Activated T-cell treated with anti-CD3 and anti-CD28 coated beads for 48 hours (primary cell): ENCODE measurements around the gene RPS6KL1.
A peak's percentile ranks its signal among the peaks of the same experiment; 100 is the strongest.

ENCODE experiments used
- DNase-seq: peaks from one replicate; pipeline ENCODE4 v3.0.0-alpha.2; 2020; ENCODE audit warnings: low read depth

RPS6KL1 gene

DNA sequence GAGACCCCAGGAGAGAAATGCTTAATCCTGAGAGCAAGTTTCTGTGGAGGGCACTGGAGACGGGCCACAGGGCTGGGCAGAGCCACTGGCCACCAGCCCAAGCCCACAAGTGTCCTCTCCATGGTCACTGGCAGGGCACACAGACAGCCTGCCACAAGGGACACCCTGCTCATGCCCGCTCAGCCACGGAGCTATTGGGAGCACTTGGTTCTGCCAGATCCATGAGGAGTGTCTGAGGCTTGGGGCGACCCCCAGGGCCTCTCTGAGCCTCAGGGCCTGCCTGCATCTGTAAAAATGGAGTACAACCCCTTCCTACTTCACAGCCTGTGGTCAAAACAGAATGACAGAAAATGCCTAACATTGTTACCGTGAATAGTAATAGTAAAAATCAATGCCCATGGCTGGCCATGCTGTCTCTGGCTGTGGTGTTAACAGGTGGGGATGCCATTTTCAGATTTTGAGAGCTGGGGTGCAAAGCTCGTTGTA is 29.2 kb upstream of the RPS6KL1 start:
- DNase-seq, result no peak

DNA sequence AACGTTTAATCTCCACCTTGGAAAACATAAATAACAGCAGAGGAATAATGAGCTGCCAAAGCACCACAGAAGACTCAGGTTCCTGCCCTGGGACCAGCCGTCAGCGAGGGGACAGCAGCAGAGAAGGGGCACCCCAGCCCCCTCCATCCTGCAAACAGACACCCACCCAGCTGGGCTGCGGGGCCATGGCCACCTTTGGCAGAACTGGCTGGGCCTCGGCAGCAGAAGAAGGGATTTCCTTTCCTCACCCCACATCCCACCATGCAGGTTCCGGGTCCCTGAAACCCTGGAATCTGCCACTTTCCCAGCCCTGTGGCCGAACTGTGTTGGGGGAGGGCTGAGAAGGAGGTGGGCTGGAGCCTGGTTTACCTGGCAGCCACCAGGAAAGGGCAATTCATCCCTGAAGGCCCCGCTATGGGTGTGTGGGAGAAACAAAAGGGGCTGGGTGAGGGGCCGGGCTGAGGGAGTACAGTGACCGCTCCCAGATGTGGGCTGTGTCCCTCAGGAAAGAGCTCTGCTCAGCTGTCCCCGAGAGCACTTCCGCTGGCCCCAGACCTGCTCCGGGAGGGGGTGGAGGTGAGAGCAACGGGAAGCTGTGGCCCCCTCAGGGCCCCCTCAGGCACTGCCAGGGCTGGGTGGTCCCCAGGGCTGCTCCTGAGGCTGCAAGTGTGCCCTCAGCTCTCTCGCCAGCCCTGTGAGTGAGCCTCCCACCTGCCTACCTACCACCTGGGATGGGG is 28.6 kb upstream of the RPS6KL1 start:
- DNase-seq, result no peak

DNA sequence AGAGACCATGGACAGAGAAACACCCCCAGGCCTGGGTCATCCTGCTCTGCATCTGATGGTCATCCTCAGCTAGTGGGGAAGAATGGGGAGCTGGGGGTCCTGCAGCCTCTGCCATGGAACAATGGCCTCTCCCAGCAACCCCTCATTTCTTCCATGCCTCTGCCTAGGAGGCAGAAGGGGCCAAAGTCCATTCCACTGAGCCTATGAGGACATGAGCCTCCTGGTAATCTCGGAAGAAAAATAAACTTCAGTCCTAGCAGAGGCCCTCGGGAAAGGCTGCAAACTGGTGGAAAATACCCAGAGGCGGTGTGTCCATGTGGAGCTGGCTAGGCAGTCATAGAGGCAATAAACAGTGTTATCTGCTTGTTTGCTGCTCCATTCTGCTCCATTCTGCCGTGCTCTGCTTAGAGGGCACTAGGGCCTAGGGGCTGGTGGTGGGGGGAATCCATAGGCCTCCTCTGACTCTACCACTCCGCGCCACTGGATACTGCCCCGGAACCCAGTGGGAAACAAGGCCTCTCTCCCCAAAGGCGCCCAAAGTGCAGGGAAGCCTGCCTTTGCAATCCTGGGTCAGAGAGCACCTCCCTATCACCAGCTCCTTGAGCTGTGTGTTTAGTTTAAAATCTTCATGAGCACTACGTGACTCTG is 27.9 kb upstream of the RPS6KL1 start:
- no peak for DNase-seq

DNA sequence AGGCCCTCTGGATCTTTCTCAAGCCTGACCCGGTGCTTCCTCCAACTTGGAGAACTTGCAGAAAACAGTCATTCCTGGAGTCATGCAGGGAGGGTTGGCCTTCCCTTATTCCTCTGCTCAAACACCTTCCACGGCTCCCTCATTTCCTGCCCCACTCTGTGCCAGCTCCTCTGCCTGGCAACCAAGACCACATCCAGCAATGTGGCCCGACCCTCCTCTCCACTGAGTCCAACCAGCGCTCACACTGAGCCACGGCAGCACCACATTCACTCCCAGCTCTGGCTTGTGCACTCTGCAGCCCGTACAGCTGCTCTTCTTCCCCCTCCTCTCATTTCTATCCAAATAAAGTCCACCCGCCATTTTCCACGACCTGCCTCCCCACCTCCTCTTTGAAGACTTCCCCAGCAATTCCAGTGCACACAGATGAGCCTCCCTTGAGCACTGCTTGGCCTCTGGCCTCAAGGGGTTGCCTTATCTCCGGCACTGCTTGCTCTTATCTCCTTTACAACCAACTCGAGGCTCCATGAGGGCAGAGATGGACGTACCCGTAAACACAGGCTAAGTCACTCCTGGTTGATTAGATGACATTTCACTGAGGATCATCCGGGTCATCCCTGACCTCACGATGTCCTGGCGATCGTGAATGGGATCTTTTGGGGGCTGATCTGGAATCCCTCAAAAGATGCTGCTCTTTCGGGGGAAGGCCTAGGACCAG is 27.0 kb upstream of the RPS6KL1 start:
- no peak for DNase-seq

DNA sequence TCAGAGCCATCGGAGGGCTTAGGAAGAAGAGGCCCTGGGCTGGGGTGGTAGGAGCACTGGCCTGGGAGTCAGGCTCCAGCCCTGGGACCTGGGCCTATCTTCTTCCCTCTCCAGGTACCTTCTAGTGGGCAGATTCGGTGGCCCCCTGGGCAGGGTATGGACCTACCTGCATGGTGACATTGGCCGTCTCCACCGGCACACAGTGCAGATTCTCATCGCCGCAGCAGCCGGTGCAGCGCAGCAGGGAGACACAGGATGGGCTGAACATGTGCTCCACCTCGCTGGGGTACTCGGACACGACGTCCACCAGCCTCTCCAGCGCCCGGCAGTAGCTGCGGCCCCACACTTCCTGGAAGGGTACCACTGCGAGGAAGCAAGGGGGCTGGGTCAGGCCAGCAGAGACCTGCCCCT is 26.1 kb upstream of the RPS6KL1 start:
- DNase-seq, result no peak

DNA sequence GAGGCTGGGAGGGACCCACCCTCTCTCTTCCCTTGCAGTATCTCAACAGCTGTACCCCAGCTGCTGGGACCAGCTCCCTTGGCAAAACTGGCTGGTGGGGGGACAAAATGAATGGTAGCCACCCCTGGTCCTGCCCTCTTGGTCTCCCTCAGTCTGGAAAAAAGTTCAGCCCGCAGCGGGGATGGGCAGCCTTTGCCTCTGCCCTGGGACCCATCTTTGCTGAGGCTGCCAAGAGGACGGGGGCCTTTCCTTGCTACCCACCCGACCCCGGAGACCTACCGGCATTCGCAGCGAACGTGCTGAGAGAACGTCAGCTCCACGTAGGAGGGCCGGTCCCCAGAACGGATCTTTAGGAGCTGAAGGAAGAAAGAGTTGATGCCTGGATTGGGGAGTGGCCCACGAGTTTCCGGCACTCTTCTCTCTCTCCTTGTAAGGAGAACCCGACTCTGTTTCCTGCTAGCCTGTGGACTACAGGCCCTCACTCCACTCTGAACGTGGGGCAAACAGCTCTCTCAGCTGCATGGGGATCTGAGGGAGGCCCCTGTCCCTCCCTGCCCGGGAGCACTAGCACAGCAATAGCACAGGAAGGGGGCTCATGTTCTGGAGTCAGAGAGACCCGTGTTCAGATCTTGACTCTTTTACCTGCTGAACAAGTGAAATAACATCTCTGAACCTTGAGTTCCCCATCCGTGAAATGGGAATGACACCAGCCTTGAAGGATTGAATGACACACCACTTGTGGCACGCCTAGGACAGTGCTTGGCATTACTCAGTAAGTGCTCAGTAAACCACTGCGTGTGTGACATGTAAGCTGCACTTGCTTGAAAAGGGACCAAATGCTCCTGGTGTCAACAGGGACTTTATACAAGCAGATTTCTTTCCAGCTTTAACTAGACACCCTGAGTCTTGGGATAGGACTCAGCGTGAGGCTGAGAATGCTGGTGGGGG is 25.4 kb upstream of the RPS6KL1 start:
- no peak for DNase-seq

DNA sequence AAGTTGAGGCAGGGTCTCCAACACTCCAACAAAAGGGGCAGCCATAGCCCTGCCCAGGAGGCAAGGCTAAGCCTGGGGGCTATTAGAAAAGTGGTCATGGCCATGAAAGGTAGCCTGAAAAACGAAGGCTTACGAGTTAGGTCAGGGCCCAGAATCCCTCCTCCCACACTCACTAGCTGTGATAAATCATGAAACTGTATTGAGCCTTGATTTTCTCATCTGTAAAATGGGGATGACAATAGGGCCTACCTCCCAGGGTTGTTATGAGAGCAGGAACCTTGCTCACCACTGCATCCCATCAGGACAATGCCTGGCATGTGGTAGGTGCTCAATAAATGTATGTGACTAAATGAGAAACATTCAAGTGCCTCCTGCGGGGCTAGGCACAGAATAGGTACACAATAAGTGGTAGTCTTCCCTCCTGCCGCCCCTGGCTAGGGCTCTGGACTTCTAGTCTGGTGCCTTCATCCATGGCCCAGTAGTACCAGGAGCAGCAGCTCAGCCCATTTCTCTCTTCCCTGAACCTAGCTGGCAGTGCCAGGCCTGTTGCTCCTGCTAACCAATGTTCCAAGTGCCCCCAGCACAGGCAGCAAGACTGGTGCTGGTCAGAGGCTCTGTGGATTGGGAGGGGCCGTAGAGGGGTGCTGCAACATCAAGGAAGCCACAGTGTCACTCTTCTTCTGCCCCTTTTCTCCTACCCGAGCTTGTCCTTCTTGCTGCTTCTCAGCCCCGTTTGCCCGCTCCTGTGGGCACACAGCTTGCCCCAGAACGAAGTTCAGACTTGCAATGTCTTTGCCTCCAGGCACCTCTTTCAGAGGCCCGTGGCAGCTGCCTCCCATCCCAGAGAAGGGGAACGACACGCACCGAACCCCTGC is 24.5 kb upstream of the RPS6KL1 start:
- DNase-seq, result no peak

DNA sequence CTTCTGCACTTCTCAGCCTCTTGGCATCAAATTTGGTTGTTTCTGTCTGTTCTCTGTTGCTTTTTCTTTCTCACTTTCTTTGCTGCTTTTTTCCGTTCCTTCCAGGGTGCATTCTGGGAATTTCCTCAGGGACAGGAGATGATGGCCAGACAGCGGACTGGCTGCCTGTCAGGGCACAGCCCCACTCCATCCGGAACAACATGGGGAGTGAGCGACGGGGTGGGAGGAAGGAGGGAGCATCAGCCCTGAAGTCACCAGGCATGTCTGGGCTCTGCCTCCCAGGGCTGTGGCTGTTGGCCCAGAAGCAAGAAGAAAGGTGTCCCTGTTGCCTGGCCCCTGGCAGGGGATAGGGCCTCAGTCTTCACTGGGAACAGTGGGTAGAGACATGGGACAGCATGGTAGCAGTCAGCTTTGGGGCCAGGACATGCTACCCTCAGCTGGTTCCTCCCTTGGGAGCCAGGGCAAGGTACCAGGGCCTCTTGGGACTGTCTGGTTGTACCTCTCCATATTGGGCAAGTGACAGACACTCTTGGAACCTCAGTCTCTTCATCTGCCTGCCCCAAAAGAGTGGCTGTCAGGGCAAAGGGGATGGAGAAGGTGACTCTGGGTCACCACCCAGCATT is 23.7 kb upstream of the RPS6KL1 start:
- DNase-seq, result no peak

DNA sequence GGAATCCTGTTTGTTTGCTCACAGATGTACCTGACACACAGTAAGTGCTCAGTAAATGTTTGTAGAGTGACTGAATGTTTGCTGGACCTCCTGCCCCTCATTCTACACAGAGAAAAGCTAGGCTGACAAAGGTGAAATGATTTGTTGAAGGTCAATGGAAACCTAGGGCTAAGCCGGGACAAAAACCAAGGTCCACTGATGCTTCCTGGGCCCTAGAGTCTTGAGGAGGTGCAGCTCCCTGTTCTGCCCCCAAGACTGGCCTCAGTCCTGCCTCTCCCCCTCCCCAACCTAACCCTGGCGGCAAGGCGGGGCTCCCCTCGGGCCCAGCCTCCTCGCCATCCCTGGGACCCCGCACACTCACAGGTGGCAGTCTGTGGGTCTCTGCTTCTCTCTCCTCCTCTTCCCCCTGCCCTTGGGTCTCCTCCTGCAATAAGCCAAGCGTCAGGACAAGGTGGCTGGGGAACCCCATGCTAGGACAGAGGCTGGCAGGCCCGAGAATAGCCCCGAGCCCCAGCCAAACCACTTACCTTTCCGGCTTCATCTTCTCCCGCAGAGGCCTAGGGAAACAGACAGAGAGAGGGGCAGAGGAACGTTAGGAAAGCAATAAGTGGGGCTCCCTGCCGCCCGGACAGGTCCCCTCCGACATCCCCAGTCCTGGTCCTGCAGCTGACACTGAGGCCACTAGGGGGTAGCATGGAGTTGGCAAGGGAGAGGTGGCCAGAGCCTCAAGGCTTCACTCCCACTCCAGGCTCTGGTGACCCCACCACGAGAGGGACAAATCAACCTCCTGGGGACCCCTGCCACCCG is 23.0 kb upstream of the RPS6KL1 start:
- DNase-seq, result peak; percentile 68

DNA sequence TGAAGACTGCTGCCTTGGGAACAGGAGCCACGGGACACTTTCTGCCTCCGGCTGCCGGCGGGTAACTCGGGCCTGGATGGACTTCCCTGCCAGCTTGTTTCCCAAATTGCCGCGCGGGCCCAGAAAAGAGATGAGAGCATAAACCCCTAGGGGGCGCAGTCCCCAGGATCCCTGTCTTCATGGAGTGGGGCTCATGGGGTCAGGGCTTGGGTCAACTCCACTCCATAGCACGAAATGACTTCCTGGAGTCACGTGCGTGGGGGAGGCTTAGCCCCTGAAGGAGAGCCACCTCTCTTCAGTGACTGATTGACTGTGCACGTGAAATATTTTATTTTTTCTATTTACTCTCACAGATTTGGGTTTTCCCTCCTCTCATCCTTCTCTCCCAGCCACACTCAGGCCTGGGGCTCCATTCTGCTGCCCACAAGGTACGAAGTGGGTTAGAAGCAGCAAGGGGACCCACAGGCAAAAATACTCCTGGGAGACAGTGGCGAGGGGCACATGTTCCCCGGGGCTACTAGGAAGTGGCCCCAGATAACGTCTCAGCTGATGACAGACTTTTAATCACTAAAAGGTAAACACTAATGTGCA is 22.3 kb upstream of the RPS6KL1 start:
- DNase-seq, result peak; percentile 39

DNA sequence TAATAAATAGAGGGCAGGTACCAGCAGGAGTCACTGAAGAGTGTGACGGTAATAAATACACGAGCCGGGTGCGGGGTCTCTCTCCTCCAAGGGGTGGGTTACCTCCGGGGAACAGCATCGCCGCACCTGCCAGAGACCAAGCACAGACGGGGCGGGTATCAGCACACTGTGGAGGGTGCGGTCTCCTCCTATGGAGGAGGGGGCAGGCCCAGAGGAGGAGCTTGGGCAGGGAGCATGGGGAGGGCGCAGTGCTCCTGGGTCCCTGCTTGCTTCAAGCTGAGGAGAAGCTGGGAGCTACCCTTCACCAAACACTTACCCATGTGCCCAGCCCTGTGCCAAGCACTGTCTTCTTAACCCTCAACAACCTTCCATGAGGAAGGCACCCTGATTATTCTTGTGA is 19.5 kb upstream of the RPS6KL1 start:
- no peak for DNase-seq

DNA sequence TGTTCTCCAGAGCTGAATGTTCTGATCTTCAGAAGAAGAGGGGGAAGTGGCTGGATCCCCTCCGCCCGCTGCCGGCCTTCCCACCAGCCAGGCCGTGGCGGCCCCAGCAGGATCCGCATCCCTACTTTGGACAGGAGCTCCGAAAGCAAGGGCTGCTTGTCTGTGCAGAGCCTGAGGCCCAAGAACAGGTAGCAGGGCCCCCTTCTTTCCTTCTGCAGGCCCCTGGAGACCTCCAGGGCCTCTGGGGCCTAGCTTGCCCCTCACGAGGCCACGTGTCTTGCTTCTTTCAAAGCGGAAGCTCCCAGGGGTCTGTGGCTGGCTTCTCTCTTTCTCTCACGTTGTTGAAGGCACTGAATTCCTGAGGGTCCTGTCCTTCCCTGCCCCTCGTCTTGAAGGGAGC is 19.1 kb upstream of the RPS6KL1 start:
- DNase-seq, result no peak

DNA sequence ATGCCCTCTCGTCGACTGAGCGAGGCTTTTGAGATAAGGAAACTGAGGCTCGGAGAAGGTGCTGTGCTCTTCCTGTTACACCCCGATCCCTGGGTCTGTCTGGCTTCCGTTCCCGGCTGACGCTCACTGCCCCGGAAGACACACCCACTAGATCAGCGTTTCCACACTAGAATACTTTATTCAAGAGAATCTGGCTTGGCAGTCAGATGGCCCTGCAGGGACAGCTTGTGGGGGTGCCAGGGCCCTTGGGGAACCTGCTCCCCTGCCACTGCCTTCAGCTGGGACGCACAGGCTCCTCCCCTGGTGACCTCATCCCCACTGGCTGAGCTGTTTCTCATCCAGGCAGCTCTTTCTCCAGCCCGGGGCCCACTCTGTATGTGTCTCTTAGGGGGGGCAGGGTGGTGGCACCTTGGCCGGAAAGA is 18.6 kb upstream of the RPS6KL1 start:
- DNase-seq, result peak; percentile 62

DNA sequence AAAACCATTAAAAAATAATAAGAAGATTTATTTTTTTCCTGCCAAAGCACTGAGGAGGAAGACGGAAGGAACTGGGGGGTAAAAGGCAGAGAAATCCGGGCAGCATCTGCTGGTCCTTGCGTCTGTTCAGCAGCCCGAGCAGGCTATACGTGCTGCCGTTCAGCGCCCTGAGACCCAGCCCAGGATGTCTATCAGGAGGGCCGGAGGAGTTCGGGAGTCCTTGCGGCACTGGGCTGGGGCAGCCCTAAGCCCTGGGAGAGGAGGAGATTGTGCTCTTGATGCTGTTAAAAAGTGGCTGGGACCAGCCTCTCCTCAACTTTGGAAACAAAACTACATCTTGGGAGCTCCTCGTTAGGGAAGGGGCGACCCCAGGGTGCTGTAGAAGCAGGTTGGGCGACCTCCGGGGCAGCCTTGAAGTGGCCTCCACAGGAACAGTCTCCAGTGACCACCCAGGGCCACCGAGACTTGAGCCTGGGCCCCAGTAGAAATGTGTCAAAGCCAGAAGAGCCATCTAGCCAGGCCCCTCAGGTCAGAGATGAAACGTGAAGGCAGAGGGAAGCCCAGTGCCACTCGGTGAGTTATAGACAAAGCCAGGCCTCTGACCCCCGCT is 18.0 kb upstream of the RPS6KL1 start:
- no peak for DNase-seq

DNA sequence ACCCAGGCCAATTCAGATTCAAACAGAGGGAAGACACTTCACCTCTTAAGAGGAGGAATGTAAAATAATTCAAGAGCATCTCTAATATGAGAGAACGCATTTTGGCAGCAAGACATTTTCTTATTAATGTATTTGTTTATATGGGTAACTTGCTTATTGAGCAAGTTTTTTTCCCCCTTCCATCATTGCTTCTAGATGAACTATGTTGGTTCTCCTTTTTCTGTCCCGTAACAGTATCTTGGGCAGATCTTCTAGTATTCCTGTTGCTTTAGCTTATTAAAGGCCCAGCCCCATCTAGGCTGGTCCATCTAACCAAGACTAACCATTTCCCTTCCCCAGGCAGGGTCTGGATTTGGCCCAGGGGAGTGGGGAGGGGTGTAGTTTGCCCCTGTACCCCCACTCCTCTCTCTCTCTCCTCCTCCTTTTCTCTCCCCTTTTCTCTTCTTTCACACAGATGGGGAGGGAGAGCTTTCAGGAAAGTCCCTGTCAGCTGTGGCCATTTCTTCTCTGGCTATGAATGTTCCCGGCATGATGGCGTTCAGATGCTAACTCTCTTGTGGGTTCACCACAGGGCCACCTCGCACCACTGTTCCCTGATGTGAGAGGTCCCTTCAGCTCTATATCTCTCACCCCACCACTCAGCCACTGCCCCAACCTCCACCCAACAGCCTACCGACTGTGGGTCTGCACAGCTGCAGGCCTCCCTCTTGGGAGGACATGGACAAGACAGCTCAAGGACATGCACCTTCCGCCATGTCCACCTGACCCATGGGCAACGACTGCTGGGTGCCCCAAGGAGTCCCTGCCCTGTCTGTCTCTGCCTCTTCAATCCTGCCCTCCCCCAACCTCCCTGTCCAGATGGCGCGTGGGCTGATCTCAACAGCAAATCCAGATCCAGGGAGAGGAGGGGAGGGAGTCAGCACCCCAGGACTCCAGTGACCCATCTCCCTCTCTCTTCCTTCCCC is 15.8 kb upstream of the RPS6KL1 start:
- DNase-seq, result no peak

DNA sequence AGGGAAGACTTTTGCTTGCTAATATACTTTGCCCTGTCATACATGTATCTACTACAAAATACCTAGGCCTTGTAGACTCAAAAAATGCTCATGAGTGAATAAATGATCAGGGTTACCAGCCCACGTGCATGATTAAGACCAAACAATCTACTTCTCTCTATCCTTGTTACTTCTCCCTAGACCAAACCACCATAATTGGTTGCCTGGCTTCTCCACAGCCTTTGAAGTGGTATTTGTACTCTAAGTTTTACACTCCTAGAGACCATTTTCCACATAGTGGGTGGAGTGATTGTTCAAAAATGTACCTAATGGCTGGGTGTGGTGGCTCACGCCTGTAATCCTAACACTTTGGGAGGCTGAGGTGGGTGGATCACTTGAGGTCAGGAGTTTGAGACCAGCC is 14.1 kb upstream of the RPS6KL1 start:
- no peak for DNase-seq

DNA sequence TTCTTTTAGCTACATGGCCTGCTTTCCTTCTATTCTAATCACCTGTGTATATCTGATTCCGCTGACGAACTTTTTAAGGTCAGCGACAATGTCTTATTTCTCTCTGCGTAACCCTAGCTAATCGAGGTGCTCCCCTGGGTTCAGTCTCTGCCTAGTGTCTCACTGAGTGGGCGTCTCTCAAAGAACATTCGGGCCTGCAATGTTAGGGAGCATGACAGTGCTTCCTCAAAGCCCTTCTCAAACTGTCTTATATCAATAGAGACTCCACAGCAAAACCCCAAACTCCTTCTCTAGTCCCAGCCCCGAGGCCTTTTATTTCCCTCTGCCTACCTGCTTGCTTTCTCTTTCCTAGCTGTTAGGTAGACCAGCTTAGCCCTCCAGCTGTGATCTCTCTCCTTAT is 13.7 kb upstream of the RPS6KL1 start:
- DNase-seq, result no peak

DNA sequence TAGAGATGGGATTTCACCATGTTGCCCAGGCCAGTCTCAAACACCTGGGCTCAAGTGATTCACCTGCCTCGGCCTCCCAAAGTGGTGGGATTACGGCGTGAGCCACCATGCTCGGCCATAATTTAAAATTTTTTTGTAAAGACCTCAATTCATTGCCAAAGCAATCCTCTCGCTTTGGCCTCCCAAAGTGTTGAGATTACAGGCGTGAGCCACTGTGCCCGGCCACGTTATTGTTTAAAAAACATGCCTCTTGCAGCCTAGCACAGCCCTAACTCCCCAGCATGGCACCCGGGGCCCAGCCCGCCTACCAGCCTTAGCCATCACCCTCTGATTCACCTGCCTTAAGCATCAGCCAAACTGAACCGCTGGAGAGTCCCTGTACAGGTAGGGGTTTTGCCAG is 13.1 kb upstream of the RPS6KL1 start:
- DNase-seq, result no peak
